Renal cortical epithelial cell (primary cell): ENCODE measurements around the gene SLC25A45. TPM values are rescaled to one million over a fixed set of nuclear protein-coding genes. Genes with fewer than 3 reads are reported as not detected.
A peak's percentile ranks its signal among the peaks of the same experiment; 100 is the strongest.

Source experiments
- DNase-seq: peaks from one replicate; pipeline ENCODE4 v3.0.0-alpha.2; 2011; ENCODE audit warnings: low read depth
- total RNA-seq: library from RNA; depleted of rRNA; stranded (reverse); fragments of >200 nt; gene quantifications from 2 replicates; pipeline ENCODE4 v1.2.3, GENCODE V29; 2014

SLC25A45 gene
- total RNA-seq, 1 donor from 2014 or later = 0.65 TPM

DNA sequence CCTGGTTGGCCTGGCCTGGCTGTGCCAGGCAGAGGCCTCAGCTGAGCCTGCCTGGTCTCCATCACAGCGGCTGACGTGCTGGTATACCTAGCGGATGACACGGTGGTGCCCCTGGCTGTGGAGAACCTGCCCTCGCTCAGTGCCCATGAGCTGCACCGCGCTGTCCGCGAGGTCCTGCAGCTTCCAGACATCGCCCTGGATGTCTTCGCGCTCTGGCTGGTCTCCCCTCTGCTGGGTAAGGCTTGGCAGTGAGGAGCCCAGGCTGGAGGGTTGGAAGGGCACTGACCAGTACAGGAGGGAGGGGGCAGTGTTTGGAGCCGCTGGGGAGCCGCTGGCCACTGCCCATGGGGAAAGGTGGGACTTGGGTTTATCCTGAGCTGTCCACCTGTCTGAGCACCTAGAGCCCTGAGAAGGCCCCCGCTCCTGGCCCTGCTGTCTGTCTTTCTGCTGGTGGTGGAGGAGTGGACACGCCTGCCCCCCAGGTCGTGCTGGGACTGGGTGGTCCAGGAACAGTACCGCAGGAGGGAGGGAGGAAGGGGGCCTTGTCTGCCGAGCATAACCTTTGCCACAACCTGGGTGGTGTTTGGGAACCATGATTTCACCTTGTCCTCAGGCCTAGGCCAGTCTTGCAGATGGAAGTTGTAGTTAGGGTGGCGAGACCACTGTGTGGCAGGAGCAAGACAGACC is 7.0 kb upstream of the SLC25A45 start:
- DNase-seq = no peak

- DNase-seq = no peak
Observed at GRCh38 chr11:65388731-65389130, 6.3 kb upstream of the SLC25A45 start.

DNA sequence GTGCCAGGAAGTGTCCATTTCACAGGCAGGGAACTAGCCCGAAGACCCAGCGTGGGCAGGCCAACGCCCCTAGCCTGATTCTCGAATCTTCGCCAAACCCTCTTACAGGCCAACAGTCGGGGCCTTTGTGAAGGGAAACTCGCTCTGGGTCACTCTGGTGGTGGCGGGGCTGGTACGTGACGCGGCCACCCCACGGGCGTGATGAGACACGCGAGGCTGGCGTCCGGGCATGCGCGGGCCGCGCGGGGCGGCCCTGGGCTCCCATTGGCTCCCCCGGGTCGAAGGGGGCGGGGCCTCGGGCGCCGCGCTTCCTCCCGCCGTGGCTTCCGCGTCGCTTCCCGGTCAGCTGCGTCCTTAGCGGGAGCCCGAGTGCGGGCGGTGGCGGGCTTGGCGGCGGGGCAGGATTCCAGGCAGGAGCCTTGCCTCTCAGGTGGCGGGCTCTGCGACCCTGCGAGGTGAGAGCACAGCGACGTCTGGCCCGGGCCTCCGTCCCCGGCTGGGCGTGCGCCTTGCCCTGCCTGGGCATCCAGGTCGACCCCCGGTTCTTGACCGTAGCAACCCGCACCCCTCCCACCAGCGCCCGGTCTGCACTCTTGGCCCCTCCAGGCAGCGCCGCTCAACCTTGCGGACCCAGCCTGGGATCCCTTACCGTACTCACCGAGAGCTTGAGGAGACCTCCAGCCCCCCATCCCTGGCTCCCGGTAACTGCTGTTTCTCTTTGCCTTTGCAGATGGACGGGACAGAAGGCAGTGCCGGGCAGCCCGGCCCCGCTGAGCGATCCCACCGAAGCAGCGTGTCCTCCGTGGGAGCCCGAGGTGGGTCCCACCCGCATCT is 4.1 kb upstream of the SLC25A45 start, which contains the start of gene FRMD8:
Gene FRMD8, plus strand, starts transcription at position 331 of the 834 bp plus-strand sequence. Its CDS starts 400 bp downstream, at position 731.
- peak; percentile 35 for DNase-seq

- DNase-seq = no peak
Observed at GRCh38 chr11:65384301-65384889, 1.9 kb upstream of the SLC25A45 start.

GRCh38 chr11:65383778-65384177 is 1.3 kb upstream of the SLC25A45 start:
- DNase-seq = no peak

DNA sequence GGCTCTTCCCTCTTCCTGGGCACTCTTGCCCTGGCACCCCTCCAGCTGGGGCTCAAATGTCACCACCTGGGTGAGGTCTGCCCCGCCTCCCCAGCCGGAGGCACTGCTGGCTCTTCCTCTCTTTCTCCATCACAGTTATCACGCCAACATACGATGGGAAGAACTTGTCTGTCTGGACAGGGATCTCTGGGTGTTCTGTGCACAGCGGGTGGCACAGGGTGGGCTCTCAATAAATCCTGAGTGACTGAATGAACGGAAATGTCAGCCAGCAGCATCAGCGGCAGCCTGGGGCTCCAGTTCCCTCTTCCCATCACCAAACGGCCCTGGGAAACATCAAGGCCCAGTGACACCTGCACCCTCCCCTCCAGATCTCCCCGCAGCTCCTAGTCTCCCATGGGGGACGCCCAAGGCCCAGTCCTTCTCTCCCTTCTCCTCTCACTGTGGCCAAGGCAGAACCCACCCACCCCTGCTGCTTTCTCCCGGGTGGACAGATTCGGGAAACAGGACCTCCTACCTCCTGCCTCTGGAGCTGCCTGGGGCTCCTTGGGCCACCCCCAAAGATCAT is 440 bp upstream of the SLC25A45 start:
- no peak for DNase-seq

DNA sequence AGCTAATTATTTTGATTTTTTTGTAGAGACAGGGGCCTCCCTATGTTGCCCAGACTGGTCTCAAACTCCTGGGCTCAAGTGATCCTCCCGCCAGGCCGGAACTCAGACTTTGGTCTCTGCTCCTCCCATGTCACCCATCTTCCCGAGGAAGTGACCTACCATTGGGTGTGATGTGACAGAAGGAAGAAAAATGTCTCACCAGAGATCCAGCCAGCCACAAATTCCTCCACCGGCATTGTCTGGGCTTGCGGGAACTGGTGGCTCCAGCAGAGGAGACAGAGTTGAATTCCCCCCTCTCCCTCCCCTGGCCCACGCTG is 772 bp downstream of the SLC25A45 start:
- DNase-seq = peak; percentile 85

DNA sequence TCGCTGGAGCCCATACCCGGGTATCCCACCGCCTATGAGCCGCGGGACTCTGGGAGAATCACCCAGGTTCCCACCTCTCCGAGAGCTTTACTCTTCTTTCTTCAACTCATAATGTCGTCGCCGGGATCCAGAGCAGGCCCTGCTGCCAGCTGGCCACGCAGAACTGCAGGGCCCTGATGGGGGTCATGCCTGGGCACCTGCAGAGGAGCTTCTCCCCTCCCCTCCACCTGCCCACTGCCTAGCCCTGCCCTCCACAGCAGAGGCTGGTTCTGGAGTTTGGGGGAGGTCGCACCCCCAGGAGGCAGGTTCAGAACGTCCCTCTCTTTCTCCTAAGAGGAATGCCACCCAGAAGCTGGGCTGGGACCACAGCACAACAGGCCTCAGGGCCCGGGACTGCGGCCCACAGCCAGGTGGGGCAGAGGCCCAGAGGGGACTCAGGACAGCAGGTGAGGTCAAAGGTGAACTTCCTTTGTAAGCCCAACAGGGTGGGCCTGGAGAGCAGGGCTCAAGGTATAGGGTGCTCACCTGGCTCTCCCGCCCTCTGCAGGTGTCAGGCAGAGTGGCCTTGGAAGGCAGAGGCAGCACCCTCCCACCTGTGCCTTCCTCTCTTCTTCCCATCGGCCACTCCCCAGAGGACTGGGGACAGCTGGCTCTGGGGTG is 1.9 kb downstream of the SLC25A45 start:
- no peak for DNase-seq

DNA sequence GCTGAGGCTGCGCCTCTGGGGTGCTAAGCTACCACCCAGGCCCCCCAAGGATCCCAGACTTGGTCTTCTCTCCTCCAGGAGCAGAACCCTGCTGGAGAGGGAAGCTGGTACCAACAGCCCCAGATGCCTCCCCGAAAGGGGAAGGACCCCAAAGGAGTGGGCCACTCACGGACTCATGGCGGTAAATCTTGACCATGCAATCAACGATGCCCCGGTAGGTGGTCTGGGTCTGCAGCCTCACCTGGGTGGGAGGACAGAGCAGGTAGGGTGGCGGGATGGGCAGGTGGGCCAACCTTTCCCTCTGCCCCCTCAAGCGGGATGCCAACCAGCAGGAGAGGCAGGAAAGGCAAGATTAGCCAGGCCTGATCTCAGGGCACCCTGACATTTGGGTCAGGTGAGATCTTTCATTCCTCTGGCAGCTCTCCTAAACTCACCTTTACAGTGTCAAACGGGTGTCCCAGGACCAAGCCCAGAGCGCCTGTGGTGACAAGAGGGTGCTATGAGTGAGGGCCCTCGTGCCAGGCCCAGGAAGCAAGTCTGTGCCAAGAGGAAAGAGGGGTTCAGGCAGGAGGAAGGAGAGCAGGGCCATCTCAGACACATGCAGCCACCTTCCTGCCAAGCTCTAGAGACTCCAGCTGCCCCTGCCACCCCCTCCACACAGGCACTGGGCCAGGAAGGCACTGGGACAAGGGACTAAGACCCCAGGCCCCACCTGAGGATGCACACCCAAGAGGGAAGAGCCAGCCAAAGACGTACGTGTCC is 2.6 kb downstream of the SLC25A45 start:
- no peak for DNase-seq

GRCh38 chr11:65378928-65379638 is 3.4 kb downstream of the SLC25A45 start:
- DNase-seq = no peak

- peak; percentile 29 for DNase-seq
Observed at GRCh38 chr11:65378208-65378927, 4.1 kb downstream of the SLC25A45 start.

- no peak for DNase-seq
Observed at GRCh38 chr11:65377777-65378176, 4.7 kb downstream of the SLC25A45 start.

DNA sequence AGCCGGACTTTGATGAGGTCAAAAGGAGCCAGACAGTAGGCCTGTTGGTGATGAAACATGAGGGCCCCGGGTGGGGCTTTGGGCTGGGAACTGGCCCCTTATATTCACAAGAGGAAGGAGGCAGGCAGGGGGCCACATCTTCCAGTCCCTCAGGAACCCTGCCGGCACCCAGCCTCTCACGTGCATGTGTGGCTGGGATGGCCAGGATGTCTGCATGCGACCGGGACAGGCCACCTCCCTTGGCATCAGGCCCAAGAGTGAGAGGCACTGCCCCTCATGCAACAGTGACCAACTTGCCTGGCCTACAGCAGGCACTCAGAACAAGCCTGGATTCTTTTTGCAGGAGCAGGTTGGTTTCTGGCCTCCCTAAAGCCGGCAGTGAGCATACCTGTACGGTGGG is 5.4 kb downstream of the SLC25A45 start:
- no peak for DNase-seq

GRCh38 chr11:65376138-65376713 is 6.2 kb downstream of the SLC25A45 start:
- DNase-seq = no peak

- DNase-seq = no peak
Observed at GRCh38 chr11:65375012-65375411, 7.4 kb downstream of the SLC25A45 start.

- DNase-seq = no peak
Observed at GRCh38 chr11:65373839-65374580, 8.4 kb downstream of the SLC25A45 start.

DNA sequence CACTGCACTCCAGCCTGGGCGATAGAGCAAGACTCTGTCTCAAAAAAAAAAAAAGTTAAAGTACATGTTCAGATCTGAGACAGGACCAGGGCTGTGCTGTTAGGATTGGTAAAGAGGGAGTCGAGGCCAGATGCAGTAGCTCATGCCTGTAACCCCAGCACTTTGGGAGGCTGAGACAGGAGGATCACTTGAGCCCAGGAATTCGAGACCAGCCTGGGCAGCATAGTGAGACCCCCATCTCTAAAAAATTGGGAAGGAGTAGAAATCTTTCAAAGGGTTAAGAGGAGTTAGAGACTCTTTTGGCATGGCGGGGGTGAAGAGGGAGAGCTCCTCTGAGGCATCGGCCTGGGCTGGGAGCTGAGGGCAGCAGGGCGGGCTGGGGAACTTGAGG is 11.8 kb downstream of the SLC25A45 start:
- no peak for DNase-seq

DNA sequence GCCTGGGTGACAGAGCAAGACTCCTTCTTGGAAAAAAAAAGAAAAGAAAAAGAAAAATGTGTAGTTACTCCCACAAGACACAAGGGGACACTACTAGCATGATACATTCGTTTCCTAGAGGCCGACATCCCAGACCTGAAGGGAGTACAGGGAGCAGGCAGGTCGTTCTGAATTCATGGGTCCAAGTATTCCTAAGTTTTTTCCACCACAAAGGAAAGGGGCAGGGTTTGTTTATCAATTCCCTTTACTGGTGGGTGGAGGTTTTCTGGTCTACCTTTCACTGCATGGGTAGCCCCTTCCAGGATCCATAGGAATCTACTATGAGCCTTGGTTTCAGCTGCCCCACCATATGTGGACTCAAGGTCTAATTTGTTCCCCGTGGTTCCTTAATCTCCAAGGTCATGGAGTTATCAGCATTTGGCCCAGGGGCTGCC is 16.1 kb downstream of the SLC25A45 start:
- DNase-seq = peak; percentile 86

DNA sequence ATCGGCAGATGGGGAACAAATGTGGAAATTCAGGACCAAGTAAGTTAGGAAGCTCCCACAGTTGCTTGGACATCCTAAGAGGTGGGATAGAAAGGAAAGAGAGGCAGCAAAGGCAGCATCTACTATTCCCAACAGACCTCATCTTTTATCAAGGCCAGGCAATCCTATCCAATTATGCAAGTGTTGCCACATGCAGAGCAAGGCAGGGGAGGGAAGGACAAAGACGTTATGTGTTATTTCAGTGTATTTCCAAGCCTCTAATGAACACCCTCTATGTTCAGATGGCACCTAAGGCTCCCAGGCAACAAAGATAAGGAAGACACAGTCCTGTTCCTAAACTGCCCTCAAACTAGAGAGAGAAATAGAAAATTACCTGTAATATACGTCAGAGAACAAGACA is 18.7 kb downstream of the SLC25A45 start:
- DNase-seq = no peak
